Smooth muscle cell of the umbilical artery (primary cell): ENCODE data around the gene FKBP9. TPM values are rescaled to one million over a fixed set of nuclear protein-coding genes. Genes with fewer than 3 reads are reported as not detected.

ENCODE experiments used
- total RNA-seq: library from RNA; depleted of rRNA; stranded (reverse); fragments of >200 nt; gene quantifications from 2 replicates; pipeline ENCODE4 v1.2.3, GENCODE V29; 2014

The FKBP9 gene
- 320 and 518 TPM in 2 replicates for total RNA-seq

DNA sequence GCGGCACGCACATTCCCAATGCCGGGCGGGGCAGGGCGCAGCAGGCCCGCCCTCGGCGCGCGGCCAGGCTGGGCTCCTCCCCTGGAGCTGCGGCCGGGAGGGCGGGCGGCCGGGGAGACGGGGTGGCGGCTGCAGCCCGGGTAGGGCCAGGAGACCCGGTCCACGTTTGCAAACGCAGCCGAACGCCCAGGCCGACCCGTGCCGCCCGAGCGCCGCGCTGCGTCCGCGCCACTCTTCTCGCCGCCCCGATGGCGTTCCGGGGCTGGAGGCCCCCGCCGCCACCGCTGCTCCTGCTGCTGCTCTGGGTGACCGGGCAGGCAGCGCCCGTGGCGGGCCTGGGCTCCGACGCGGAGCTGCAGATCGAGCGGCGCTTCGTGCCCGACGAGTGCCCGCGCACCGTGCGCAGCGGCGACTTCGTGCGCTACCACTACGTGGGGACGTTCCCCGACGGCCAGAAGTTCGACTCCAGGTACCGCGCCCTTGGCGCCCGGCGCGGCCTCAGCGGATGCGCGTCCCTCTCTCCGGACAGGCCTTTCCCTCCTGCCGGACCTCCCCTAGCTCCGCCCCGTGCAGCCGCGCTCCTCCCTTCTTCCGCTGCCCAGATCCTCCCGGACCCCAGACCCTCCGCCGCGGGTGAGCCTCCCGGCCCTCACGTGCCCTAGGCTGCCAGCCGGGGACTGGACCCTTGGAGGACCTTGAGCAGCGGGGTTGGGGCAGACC is at the start of gene FKBP9:
TSS of gene FKBP9 (plus strand) at position 115 of the 720 bp plus-strand sequence. CDS start at position 249, 134 bp downstream.

Other genes starting within 250 kb of the FKBP9 start
- gene KBTBD2, start 65.7 kb upstream of the FKBP9 start, total RNA-seq, result 42.8 and 43.7 TPM in 2 replicates
- gene NT5C3A, start 105.3 kb downstream of the FKBP9 start, total RNA-seq, result 12.2 and 15.1 TPM in 2 replicates
- gene RP9, start 152.0 kb downstream of the FKBP9 start, total RNA-seq, result 6.5 and 7.7 TPM in 2 replicates
- gene BBS9, start 172.1 kb downstream of the FKBP9 start, total RNA-seq, result 29.4 and 30.0 TPM in 2 replicates